HFF-Myc (cell line): ENCODE measurements around the gene RNU4-1.
A peak's percentile ranks its signal among the peaks of the same experiment; 100 is the strongest.

Experiments used
- DNase-seq: peaks from one replicate; pipeline ENCODE4 v3.0.0-alpha.2; 2011; ENCODE audit warnings: low read depth; ENCODE audit errors: extremely low read depth
- H3K4me3 ChIP-seq: replicated peaks from 2 replicates; pipeline ENCODE4 v1.5.1; 2011; ENCODE audit warnings: low read depth, mild to moderate bottlenecking, control low read depth, low read length
- TF ChIP-seq, protein P1 (sequence below): IDR thresholded peaks from 2 replicates; pipeline ENCODE4 v1.5.1; 2012; ENCODE audit warnings: mild to moderate bottlenecking, low read depth, low read length, control low read depth; ENCODE audit errors: missing control alignments

Gene RNU4-1

DNA sequence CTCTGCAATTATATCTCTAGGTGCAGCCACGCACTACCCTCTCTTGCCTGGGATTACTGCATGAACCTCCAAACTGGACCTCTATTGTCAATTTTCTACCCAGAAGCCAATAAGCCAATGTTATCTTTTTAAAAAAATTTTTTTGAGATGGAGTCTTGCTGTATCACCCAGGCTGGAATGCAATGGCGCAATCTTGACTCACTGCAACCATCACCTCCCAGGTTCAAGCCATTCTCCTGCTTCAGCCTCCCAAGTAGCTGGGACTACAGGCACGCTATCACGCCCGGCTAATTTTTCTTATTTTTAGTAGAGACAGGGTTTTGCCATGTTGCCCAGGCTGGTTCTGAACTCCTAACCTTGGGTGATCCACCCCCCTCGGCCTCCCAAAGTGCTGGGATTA is 16.3 kb downstream of the RNU4-1 start:
- TF ChIP-seq, protein P1, sequence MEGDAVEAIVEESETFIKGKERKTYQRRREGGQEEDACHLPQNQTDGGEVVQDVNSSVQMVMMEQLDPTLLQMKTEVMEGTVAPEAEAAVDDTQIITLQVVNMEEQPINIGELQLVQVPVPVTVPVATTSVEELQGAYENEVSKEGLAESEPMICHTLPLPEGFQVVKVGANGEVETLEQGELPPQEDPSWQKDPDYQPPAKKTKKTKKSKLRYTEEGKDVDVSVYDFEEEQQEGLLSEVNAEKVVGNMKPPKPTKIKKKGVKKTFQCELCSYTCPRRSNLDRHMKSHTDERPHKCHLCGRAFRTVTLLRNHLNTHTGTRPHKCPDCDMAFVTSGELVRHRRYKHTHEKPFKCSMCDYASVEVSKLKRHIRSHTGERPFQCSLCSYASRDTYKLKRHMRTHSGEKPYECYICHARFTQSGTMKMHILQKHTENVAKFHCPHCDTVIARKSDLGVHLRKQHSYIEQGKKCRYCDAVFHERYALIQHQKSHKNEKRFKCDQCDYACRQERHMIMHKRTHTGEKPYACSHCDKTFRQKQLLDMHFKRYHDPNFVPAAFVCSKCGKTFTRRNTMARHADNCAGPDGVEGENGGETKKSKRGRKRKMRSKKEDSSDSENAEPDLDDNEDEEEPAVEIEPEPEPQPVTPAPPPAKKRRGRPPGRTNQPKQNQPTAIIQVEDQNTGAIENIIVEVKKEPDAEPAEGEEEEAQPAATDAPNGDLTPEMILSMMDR = no peak
- no peak for DNase-seq
- no peak overlapping the region for H3K4me3 ChIP-seq

DNA sequence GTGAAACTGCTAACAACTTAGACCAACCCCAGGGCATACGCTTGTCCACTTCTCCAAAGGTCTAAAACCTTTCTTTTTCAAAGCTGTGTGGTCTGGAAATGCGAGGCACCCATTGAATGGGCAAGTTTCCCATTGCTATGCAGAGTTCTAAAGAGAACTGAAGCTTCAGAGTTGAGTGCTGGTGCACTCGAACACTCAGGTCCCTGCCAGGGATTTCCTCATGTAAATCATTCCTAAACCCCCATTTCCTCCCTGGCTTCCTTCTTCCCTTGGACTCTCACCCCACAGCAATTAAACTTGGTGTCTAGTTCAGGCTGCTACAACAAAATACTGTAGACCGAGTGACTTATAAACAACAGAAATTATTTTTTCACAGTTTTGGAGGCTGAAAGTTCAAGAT is 25.3 kb downstream of the RNU4-1 start:
- no peak overlapping the region for H3K4me3 ChIP-seq
- TF ChIP-seq, protein P1 = no peak
- DNase-seq = no peak

DNA sequence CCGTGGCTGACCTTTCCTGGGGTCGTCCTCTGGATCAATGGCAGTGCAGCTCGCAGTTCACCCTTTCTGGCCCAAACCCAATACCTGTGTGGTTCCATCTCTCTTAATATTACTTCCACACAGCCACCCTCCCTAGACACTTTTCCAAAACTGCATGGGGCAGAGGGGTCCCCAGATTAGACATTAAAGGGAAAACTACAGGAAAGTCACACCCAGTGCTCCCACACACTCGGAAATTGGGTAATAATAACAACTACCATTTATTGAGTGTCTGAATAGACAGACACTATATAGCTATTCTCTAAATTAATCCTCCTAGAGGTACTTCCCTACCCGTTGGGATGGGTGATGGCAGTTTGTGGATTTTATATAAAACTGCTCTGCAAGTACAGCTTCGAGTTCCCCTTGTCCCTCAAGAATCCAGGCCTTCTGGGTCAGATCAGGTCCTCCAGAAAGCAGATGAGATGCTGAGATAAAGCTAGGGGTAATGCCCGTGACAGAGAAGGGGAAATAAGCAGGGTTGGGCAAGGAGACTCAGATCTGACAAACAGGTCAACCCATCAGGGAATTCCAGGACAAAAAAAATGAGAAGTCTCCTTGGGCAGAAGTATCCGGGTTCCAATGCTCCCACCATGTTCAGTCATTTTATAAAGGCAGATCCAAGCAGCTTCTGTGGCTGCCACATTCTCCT is 26.7 kb downstream of the RNU4-1 start:
- TF ChIP-seq, protein P1 = no peak
- DNase-seq = no peak
- H3K4me3 ChIP-seq = no peak overlapping the region

DNA sequence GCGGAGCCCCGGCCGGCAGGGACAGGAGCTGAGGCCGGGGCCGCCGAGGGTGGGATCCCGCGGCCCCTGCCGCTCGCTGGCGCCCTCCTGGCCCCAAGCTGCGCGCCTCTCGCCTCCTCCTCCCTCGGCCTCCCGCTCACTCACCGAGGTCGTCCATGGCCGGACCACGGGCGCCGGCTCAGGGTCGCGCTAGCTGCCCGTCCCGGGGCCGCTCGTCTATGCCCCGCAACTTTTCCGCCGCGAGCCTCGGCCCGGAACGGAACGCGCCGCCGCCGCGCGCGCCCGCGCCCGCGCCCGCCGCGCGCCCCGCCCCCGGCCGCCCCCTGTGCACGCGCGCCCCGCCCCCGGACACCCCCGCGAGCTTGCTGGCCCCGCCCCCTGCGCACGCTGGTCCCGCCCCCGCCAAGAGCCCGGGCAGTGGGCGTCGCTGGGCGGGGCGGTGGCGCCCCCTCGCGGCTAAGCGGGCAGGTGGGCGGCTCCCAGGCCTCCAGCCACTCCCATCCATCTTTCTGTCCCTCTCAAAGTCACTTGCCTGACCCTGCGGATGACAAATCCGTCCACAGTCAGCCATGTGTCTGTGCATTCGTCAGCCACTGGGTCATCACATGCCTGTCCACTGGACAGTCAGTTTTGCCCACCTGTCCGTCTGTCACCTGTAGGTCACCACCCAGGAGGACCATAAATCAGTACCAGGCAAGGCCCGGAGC is 27.4 kb downstream of the RNU4-1 start, which contains the start of gene PXN:
PXN (minus strand) TSS at position 258 of the 707 bp plus-strand sequence; CDS start at position 157, 101 bp downstream.
- no peak for DNase-seq
- TF ChIP-seq, protein P1 = peak; percentile 72

DNA sequence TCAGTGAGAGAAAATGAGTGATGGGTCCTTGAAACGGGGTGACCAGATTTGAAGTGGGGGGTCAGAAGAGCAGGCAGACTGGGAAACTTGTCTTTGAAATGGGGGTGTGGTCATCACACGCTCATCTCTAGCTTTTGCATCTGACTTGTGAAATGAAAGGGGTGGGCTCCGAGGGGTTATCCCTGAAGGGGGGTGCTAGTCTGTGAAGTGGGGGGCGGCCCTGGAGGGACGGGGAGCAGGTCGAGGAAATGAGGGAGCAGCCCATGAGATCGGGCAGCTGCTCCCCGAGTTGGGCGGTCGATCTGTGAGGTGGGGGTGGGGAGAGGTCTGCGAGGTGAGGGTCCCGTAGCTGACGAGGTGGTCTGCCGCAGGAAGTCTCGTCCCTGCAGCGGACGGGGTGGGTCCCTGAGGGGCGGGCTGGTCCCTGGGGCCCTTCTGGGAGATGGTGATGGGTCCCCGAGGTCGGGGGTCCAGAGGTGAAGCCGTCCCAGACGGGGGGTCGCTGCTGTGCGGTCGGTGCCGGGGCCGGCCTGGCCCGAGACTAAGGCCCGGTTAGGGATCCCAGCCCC is 28.0 kb downstream of the RNU4-1 start:
- H3K4me3 ChIP-seq = peak overlapping the region; percentile 70
- TF ChIP-seq, protein P1 = no peak
- no peak for DNase-seq

More for the DNA sequence above, 27.4 kb downstream of the RNU4-1 start, which contains the start of gene PXN:
- peak within 1 kb of the TSS; percentile 70 for H3K4me3 ChIP-seq

DNA sequence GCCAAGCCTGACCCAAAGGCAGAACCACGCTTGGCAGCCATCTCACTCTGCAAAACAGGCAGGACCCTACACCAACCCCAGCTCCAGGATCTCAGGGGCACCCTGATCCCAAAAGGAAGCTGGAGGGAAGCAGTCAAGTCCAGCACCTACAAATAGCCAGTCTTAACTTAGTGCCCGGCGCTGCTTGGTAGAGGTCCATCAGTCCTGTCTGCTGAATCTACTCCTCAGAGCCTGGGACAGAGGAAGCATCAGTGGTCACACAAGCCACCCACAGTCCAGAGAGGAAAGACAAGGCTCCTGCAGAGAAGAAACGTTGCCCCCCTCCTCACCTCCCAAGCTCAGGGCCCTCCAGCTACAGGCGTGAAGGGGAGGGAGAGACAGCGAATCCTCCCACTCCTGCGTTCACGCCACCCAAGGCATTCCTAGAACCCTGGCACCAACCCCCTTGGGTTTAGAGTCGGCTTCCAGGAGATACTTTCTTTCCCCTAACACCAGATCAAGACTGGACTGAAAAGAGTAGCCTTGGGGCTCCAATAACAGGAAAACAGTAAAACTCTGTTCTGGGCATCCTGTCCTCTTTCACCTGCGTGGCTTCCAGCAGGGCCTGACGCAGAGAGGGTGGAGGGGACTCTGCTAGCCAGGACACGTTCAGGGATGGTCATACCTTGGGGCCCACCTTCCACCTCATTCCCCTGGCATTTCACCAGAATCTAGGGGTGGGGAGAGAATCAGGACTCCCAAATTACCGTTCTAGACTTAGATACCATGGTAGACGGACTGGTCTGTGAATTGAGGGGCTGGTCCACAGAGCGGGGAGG is 28.7 kb downstream of the RNU4-1 start:
- TF ChIP-seq, protein P1 = no peak
- no peak for DNase-seq
- peak overlapping the region; percentile 70 for H3K4me3 ChIP-seq
